GM19452 (cell line): Measurements from ENCODE around the gene SPATA25.
A peak's percentile ranks its signal among the peaks of the same experiment; 100 is the strongest.
"Not testable (repeated sequence)": the region's sequence is repeated elsewhere in the genome, so short reads cannot be mapped to it uniquely, and the experiment has no call there.

Experiments
- ATAC-seq: cut with Tn5 transposase; IDR thresholded peaks from one replicate; pipeline ENCODE4 v1.9.1; 2021; ENCODE audit not compliant: unreplicated experiment

Gene SPATA25

DNA sequence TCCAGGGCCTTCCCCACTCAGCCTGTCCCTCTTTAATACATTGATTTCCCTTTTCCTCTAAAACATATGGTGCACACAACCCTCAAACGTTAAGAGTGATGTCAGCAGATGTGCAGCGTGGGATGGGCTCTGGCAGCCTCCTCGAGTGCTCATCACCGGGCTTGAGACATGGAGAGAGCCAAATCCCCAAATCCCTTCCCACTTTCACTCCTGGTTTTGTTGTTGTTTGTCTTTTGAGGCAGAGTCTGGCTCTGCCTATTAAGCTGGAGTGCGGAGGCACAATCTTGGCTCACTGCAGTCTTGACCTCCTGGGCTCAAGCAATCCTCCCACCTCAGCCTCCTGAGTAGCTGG, 30.3 kb upstream of the SPATA25 start:
- no peak for ATAC-seq

DNA sequence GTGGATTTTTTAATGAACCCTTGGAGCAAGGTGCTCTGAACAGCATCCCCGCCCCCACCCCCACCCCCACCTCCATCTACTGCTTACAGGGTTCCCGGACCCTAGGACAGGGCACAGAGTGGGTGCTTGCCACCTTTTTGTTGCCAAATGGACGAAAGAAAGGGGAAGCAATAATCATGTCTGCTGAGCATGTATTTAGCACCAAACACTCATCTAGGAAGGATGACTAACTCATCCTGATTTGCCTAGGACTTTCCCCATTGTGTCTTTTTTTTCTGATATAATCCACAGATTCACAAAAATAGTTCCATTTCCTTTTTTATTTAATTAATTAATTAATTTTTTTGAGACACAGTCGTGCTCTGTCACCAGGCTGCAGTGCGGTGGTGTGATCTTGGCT, 25.7 kb upstream of the SPATA25 start:
- no peak for ATAC-seq

DNA sequence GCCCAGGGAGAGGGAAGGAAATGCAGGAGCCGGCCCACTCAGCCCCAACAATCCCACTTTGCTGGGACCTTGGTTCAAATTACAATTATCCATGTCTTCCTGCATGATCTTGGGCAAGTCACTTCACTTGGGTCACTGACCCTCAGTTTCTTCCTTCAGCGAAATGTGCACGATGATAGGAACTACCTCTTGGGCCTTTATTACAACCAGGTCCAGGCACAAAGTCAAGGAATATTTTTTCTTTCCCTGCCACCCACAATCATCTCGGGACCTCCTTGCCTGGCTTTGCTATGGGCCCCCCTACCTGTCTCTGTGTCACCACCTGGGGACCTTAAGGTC, 24.9 kb upstream of the SPATA25 start:
- ATAC-seq = no peak

DNA sequence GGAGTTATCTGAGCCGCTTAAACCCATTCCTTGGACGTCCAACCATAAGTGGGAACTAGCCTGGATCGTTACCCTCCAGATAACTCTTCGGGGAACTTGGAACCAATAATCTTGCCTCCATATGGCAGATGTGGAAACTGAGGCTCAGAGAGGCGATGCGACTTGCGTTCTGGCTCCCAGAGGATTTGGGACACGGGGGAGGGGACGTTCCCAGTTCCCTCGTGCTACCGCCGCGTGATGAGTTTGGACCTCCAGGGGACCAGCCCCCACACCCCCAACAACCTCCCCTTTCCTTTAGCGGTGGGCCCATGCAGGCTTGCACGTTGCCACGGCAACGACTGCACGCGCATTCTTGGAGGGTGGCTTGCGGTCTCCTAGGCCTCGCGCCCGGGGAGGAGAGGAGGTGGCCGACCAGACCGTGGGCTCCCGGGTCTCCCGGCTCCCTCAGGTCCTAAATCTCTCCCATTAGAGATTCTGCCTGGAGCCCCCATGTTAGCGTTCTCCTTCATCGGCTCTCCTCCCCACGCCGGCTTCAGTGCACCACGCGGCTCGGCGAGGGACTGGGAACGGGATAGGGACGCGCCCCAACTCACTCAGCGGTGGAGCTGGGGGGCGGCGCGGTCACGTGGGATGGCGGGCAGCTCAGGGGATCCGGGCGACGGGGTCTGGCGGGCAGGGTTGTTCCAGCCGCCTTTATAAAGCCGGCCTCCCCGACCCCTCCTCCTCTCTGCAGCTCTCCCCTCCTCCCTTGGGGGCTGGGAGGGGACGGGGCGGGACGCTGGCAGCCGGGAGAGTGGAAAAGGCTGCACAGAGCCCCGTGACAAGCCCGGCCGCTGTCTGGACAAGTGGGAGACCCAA, 24.3 kb upstream of the SPATA25 start, which contains the start of gene PLTP:
Gene PLTP (minus strand): TSS at position 670 of the 858 bp plus-strand sequence. CDS start 703 bp downstream, outside the sequence.
- ATAC-seq = no peak

DNA sequence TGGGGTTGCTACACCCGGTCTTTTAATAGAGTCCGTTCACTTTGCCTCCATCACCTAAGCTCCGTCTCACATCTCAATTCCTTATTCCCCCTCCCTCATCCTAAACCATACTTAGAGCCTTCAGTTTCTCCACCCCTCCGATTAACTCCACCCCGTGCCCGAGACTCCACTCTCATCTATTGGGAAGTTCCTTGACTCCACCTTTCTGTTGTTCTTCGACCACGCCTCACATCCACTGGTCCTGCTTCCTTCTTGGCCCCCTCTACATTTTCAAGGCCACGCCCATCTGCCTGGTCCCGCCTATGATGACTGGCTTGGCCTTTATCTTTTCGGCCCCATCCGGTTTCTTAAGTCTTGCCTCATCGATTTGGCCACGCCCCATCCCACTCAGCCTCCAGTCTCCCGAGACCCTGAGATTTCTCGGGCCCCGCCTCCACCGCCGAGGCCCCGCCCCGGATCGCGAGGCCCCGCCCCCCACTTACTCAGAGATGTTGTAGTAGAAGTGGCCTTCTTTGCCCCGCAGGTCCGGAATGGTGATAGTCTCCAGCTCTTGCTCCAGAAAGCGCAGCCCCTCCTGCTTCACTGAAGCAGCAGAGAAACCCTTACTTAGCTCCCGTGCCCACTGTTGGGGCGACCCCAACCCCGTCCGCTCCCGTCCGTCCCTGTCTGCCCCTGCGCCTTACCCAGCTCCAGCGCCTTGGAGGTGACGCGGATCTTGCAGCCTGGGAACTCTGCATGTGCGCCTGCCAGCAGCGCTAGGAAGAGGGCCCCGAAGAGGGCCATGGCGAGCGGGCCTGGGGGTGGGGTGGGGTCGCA, 23.5 kb upstream of the SPATA25 start:
- ATAC-seq = peak; percentile 83

DNA sequence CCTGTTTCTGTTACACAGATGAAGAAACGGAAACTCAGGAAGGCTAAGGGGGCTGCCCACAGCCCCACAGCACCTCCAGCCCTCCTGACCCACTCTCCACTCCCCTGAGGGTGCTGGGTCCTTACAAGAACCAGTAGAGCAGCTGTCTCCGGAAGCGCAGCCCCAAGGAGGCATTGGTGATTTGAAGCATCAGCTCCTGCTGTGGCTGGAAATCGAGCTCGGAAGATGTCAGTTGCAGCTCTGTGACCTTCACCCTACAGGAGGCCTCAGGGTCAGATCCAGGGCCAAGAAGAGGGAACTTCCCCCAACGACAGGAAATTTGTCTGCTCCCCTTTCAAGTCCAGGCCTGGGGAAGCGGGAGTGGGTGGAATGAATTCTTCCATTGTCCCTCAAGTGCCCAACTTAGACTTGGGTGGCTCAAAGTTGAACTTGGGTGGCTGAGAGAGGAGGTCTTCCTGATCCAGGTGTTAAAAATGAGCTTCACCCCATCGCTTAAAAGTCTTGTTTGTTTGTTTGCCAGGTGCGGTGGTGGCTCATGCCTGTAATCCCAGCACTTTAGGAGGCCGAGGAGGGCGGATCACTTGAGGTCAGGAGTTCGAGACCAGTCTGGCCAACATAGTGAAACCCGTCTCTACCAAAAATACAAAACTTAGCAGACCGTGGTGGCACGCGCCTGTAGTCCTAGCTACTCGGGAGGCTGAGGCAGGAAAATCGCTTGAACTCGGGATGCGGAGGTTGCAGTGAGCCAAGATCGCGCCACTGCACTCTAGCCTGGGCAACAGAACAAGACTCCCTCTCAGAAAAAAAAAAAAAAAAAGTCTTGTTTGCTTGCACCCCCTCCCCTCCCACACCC, 22.6 kb upstream of the SPATA25 start:
- no peak for ATAC-seq

DNA sequence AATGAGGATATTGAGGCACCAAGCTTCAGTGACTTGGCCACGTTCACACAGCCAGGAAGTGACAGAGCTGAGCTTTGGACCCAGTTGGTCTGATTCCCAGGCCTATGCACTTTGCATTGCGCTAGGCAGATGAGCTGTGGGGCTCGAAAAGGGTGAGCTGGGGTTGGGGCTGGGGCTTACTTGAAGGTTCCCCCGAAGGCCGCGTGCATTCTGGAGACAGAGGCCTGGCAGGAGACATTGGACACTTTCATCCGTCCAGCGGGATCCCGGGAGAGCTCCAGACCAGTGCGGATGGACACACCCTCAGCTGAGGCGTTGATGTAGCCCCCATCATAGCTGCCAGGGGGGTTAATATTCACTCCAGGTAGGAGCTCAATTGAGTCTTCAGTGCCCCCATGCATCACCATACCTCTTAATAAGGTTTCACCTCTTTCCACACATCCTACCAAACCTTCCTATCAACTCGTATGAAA, 21.9 kb upstream of the SPATA25 start:
- no peak for ATAC-seq

DNA sequence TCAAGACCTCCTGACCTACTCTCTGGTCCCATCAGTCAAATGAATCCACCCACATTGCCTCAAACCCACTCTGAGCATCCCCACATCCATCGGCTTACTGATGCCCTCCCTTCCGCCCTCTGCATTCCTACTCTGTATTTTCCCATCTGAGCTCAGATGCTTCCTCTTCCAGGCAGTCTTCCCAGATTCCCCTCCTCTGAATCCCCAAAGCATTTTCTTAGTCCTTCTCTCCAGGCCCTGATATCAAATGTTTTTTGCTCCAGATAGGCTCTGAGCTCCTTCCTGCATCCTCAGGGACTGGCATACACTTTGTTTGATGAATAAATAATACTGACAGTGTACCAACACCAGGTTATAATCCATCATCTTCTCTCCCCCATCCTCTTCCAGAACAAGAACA, 20.7 kb upstream of the SPATA25 start:
- no peak for ATAC-seq

DNA sequence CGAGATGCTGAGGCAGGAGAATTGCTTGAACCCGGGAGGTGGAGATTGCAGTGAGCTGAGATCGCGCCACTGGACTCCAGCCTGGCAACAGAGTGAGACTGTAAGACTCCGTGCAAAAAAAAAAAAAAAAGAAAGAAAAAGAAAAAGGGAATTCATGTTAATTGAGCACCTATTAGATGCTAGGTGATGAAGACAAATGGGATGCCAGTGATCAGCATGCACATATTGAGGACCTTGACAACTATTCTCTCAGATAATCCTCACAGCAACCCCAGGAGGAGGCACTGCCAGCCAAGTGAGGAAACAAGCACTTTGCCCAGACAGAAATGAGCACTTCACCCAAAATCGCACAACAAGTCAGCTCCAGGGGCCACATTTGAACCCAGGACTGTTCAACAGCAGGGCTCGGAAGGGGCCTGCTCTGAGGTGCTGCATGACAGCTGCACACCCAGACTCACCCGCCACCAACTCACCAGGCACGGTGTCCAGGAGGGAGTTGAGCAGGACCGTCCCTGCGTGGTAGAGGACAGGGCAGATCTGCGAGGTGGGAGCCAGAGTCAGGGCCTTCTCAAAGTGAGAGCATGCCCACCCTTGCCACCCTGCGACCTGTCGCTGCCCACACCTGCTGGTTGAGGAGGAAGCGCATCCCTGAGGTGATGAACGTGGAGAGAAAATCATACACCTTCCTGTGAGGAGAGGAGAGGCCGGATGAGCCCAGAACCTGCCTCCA, 20.0 kb upstream of the SPATA25 start:
- no peak for ATAC-seq

DNA sequence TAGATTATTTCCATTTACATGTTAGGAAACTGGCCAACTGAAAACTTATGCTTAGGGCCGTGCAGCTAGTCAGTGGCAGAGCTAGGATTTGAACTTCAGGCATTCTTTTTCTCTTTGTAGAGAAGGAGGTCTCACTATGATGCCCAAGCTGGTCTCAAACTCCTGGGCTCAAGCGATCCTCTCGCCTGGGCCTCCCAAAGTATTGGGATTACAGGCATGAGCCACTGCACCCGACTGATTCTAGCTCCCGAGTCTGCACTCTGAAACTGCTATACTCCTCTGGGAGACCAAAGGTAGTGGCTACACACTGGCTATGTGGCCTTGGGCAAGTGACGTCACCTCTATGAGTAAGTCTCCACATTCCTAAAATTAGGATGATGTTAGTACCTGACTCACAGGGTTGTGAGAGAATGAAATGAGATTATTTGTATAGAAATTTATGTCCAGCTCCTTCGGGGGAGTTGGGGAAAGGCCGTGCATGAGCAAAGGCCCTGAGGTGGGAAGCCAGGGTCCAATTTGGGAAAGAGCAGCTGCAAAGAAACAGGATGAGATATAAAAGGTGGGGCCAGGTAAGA, 18.2 kb upstream of the SPATA25 start:
- ATAC-seq = no peak

DNA sequence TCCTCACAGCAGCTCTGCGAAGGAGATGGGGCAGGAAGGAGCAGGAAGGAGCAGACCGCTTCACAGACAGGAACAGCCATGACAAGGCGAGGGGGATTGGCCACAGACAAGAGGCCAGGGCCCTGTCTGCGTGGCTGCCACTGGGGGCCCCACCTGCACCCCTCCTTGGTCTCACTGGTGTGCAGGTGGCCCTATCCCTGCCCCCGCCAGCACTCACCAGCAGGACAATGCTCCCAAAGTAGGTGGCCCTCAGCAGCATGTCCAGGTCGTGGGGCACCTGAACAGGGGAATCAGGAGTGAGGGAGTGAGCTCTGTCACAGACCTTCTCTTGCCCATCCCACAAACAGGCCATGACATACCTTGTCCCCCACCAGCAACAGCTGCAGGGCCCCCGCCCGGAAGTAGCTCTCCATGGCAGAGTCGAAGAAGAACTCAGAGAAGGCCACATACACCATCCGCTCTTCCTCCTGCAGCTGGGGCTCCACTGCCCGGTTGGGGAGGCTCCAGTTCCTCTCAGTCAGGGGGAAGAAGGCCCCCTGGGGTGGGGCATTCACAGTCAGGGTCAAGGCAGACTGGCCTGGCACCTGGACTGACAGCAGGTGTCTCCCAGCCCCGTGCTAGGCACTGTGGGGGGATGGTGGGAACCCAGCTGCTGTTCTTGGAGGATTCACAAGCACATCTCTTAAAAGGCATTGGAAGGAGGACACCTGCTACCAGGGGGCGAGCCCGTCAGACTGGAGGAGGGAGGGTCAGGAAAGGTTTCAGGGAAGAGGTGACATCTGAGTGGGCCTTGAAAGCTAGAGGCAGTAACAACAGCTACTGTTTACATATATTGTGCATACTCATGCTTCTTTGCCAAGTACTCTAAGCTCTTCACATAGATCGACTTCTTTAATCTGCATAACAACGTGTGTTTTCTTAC, 17.4 kb upstream of the SPATA25 start:
- no peak for ATAC-seq

DNA sequence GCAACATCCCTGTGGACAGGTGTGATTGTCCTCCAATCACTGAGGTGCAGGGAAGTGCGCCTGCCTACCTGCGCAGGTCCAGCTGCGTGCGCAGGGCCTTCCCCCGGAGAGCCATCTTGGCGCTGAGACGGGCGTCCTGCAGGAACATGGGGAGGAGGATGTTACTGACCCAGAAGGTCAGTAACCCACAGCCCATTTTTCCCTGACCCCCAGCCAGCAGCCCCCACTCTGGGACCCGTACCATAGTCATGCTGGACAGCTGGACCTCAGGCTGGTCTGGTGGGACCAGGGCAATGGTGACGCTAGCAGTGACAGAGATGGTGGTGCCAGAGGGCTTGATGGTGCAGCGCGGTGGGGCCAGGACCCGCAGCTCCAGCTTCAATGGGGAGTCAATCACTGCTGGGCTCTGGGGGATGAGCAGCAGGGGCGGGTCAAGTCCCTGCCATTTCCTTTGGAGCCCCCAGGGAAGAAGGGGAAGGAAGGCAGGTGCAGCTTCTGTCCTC, 14.8 kb upstream of the SPATA25 start:
- no peak for ATAC-seq

DNA sequence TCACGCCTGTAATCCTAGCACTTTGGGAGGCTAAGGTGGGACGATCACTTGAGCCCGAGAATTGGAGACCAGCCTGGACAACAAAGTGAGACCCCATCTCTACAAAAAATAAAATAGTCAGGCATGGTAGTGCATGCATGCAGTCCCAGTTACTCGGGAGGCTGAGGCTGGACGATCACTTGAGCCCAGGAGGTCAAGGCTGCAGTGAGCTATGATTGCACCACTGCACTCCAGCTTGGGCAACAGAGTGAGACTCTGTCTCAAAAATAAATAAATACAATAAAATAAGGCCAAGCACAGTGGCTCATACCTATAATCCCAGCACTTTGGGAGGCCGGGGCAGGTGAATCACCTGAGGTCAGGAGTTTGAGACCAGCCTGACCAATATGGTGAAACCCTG, 13.9 kb upstream of the SPATA25 start:
- not testable (repeated sequence) for ATAC-seq

DNA sequence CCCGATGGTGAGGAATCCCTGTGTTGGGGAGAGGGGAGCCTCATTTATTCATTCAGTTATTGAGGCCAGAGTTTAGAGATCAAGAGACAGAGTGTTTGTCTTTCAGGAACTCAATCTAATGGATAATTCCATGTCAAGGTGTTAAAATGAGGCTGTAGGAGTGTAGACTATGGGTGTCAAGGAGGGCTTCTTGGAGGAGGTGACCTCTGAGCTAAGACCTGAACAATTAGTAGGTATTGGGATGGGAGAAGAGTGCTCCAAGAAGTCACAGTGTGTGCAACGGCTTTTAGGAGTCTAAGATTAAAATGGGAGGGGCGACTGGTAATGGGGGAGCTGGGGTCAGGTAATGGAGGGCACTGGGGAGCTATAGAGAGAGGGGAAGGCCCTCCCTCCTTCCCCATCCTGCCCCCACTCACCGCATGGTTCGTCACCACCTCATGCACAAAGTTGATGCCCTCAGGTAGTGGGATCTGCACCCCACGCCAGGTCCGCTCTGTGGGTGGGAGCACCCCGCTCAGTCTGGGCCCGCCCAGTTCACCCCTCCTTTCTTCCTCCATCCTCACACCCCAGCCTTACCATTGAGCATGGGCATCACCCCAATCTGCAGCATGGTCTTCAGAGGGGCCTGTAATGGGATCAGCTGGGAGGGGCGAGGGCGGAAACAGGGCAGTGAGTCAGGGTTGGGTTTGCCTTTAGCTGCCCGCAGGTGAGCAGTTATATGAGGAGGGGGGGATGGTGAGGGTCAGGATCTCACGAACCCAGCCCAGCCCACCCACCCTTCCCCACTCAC, 11.8 kb upstream of the SPATA25 start:
- ATAC-seq = no peak

DNA sequence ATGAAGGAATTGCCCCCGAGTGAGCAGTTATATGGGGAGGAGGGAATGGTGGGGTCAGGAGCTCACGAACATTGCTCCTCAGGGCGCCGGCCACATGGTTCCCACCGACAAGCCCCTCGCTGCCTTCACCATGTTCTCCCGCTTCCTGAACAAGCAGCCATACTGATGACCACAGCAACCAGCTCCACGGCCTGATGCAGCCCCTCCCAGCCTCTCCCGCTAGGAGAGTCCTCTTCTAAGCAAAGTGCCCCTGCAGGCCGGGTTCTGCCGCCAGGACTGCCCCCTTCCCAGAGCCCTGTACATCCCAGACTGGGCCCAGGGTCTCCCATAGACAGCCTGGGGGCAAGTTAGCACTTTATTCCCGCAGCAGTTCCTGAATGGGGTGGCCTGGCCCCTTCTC, 10.9 kb upstream of the SPATA25 start:
- ATAC-seq = no peak

DNA sequence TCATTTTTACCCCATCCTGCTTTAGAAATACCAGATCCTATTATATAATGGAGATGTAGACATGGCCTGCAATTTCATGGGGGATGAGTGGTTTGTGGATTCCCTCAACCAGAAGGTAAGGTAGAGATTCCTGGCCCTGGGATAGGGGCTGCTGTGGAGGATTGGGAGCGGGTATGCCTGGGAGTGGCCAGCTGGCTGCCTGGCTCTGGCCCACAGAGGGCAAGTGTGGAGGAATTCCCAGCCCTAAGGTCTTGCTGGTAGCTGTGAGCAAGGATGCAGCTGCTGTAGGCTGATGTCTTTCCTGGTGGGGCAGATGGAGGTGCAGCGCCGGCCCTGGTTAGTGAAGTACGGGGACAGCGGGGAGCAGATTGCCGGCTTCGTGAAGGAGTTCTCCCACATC, 10.3 kb upstream of the SPATA25 start:
- no peak for ATAC-seq

DNA sequence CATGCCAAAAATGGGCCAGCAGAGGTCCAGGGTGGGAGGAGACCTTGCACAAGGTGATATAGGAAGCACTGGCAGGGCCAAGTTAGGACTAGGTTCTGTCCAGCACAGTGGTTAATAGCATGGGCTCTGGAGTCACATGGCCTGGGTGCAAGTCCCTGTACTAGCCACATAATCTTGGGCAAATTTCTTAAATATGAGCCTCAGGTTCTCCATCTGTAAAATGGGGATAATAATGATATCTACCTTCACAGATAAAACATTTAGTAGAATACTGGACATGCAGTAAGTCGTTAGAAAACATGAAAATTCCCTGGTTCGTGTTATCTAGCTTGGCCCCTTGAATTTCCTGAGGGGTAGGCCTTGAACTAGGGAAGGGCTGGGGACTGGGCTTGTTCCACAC, 9.9 kb upstream of the SPATA25 start:
- no peak for ATAC-seq

DNA sequence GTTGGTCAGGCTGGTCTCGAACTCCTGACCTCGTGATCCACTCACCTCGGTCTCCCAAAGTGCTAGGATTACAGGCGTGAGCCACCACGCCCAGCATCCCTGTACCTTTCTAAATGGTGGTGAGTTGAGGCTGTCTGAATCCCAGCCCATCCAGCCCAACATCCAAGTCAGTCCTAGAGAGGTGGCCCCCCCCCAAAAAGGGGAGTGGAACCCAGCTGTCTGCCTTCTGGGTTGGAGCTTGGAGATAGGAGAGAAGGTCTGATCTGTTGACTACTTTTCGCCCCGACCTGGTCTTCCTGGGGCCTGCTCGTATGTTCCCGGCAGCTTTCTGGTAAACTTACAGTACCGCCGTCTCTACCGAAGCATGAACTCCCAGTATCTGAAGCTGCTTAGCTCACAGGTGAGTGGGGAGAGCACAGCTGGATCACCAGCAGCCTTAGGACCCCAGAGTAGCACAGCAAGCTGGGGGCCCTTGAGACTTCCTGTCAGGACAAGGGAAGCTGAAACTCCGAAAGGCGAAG, 9.3 kb upstream of the SPATA25 start:
- ATAC-seq = no peak
